Regular cardiac myocyte (primary cell): Measurements from ENCODE around the gene ZNF732. TPM values are rescaled to one million over a fixed set of nuclear protein-coding genes. Genes with fewer than 3 reads are reported as not detected.

Source experiments
- total RNA-seq: library from RNA; depleted of rRNA; stranded (reverse); fragments of >200 nt; gene quantifications from 2 replicates; pipeline ENCODE4 v1.2.3, GENCODE V29; 2014

Gene ZNF732
- 0.28 and 1.2 TPM in 2 replicates for total RNA-seq

GRCh38 chr4:304969-305680 is at the start of gene ZNF732:
ZNF732 (minus strand) TSS chr4:305474; CDS start chr4:305310, 164 bp downstream.

GRCh38 chr4:337143-337931 is 32.1 kb upstream of the ZNF732 start, which contains the start of gene ZNF141:
ZNF141 (plus strand) TSS chr4:337814; CDS start chr4:337984, 170 bp downstream.

Other genes with a start within 250 kb of the ZNF732 start
- 4.5 and 6.9 TPM in 2 replicates for gene ZNF718, start 181.0 kb downstream of the ZNF732 start, total RNA-seq
- 8.2 and 12.1 TPM in 2 replicates for gene ZNF141, start 32.3 kb upstream of the ZNF732 start, total RNA-seq
- gene ZNF721, start 193.7 kb upstream of the ZNF732 start, total RNA-seq, result 24.3 and 29.3 TPM in 2 replicates
- 38.3 and 48.1 TPM in 2 replicates for gene PIGG, start 193.7 kb upstream of the ZNF732 start, total RNA-seq